GM19395 (cell line): Measurements from ENCODE around the gene PLA2G2F.

ENCODE experiments used
- ATAC-seq: cut with Tn5 transposase; IDR thresholded peaks from one replicate; pipeline ENCODE4 v1.9.1; 2021; ENCODE audit warnings: mild to moderate bottlenecking, moderate library complexity; ENCODE audit not compliant: unreplicated experiment

PLA2G2F gene, protein sequence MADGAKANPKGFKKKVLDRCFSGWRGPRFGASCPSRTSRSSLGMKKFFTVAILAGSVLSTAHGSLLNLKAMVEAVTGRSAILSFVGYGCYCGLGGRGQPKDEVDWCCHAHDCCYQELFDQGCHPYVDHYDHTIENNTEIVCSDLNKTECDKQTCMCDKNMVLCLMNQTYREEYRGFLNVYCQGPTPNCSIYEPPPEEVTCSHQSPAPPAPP

DNA sequence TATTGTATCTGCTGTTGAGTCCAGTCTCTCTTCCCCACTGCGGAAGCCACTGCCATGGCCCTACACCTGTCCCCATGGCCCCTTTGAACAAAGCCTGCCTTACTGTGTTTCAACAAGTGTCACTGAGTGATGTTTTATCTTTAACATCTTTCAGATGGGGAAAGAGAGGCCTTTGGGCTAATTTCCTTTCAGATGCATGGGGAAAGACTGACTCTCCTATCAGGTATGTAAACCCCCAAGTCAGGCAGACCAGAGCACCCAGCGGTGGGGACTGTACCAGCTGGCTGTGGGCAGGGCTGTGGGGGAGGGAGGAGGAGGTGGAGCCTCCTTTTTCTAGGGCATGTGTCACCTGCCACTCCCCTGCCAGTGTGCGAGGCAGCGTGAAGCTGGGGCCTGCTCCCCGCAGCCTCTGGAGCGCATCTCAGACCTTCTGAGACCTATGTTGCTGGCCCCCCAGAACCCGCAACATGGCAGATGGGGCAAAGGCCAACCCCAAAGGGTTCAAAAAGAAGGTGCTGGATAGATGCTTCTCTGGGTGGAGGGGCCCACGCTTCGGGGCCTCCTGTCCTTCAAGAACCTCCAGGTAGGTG lies at the start of gene PLA2G2F:
Gene PLA2G2F, plus strand, starts transcription at position 363 of the 590 bp plus-strand sequence. Its CDS starts 105 bp downstream, at position 468.
- no peak for ATAC-seq

DNA sequence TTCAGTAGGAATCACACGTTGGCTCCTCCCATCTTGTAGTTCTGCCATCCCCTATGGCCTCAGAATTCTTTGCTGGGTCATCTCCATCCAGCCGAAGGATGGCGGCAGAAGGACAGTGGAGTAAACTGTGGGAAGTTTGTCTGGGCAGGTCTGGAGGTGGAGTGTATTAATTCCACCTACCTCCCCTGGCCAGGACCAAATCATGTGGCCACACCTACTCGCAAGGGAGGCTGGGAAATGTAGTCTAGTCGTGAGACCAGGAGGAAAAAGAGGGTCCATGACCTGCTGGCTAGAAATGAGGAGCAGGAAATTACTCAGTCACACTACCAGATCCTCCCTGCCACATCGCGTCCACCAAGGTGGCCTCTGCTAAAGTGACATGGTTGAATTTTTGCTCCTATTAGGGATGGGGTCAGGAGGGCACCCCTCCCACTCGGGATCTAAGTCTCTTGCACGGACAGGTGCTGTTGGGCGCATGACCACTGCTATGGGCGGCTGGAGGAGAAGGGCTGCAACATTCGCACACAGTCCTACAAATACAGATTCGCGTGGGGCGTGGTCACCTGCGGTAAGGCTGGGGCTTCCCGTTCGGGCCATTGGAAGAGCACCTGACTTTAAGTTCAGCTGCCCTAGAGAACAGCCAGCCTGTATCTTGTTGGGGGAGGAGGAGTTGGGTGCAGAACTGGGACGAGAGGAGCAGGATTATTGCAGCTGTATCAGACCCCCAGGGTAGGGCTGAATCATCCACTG lies 49.6 kb upstream of the PLA2G2F start:
- ATAC-seq = no peak

DNA sequence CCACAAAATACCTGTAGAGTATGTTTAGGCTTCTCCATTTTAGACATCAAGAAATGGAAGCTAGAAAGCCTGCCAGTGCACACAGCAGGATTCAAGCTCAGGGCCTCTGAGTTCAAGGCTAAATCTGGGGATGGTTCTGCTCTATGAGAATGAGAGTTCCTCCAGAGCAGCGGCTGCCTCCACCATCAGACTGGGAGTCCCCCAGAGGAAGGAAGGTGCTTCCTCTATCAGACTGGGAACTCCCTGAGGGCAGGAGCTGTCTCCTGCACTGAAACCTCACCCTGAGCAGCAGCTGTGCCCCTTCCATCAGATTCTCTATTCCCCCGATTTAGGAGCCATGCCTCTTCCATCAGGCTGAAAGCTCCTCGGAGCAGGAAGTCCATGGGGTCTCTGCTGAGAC lies 49.0 kb upstream of the PLA2G2F start:
- no peak for ATAC-seq

DNA sequence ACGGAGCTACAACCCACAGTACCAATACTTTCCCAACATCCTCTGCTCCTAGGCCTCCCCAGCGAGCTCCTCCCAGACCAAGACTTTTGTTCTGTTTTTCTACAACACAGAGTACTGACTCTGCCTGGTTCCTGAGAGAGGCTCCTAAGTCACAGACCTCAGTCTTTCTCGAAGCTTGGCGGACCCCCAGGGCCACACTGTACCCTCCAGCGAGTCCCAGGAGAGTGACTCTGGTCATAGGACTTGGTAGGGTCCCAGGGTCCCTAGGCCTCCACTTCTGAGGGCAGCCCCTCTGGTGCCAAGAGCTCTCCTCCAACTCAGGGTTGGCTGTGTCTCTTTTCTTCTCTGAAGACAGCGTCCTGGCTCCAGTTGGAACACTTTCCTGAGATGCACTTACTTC lies 48.5 kb upstream of the PLA2G2F start:
- no peak for ATAC-seq

DNA sequence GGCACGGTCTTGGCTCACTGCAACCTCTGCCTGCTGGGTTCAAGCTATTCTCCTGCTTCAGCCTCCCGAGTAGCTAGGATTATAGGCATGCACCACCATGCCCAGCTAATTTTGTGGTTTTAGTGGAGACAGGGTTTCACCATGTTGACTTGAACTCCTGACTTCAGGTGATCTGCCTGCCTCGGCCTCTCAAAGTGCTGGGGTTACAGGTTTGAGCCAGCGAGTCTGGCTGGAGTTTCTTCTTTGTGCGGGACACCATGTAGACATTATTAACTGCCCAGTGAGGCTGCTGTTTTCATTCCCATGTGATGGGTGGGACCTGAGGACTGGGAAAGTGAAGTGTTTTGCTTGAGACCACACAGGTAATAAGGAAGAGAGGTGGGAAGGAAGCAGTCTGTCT lies 45.8 kb upstream of the PLA2G2F start:
- ATAC-seq = no peak

DNA sequence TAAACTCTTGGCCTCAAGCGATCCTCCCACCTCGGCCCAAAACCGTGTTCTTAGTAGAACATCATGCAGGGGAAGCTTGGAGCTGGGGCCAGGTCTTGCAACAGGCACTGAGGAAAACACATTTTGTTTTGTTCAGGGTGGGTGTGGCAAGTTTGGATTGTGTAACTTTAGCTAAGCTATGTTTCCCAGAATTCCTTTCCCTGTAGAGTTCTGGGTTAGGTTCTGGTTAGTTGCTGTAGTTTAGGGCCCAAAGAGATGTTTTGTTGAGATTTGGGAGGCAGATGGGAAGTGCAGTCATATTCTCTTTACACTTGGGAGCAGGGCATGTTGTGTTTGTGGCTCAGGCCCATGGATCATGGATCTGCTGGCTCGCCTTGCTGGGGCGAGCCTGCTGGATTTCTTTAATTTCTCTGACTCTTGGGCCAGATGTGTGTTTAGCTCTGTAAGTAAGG lies 45.2 kb upstream of the PLA2G2F start:
- ATAC-seq = no peak

DNA sequence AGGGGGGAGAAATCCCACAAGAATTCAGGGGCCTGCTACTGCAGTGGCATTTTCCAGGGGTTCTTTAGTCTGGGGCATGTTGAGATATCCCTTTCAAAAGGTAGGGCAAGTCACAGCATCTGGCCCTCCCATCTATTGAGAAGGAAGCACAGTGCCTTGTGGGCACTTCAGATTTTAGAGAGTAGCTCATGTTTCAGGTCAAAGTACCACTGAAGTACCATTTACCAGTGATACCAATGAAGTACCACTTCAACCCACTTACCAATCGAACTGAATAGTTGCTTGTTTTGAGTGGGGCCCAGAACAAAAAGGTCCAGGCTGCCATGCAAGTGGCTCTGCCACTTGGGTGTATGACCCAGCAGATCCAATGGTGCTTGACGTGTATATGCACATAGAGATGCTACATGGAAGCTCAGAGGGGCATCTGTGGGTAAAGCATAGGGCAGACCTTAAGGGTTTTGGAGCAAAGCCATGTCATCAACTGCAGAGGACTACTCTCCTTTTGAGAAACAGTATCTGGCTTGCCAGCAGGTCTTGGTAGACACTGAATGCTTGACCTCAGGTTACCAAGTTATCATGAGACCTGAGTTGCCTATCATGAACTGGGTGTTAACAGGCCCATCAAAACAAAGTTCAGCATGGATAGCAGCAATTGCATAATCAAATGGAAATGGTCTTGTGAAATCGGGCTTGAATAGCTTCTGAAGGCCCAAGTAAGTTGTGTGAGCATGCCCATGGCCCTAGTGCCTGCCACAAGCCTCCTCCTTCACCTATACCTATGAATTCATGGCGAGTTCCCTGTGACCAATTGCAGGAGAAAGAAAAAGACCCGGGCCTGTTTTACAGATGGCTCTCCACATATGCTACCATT lies 43.3 kb upstream of the PLA2G2F start:
- no peak for ATAC-seq

DNA sequence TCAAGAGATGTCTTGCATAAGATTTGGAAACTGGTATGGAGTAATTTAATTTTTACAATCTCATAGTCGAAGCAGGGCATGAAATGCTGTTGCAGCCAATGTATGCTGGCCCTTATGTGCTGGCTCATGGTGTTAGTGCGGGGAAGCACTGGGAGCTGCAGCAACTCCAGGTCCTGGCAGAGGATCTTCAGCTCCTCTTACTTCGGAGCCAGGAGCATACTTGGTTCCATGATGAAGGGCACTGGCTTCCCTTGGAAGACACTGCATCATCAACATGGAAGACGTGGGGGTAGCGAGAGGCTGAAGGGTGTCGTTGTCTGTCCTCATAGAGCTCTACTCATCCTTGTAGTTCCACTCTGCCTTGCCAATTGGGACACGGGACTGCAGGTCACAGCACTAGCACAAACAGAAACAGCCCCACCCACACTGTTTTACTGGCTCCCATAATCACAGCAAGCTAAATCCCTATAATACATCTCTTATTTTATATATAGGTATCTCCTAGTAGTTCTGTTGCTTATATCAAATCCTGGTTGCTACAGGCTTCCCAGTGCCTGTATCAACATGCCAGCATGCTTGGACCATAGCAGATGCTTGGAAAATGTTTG lies 42.2 kb upstream of the PLA2G2F start:
- ATAC-seq = no peak

DNA sequence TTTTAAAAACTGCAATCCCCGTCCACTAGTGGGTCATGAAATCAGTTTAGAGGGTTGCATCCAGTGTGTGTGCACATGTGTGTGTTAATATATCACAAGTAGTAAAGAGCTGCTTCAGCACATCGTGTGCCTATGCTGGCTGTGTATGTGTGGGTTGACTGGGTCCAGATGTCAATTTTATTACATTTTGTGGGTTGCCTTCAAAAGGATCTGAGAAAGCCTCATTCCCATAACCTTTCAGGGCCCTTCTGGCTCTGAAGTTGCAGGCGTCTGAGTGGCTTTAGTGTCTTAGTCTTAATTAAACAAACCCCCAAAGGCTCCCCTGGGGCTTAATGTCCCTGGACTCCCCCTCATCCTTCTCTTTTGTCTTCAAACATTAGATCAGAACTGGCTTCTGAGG lies 39.6 kb upstream of the PLA2G2F start:
- ATAC-seq = no peak

DNA sequence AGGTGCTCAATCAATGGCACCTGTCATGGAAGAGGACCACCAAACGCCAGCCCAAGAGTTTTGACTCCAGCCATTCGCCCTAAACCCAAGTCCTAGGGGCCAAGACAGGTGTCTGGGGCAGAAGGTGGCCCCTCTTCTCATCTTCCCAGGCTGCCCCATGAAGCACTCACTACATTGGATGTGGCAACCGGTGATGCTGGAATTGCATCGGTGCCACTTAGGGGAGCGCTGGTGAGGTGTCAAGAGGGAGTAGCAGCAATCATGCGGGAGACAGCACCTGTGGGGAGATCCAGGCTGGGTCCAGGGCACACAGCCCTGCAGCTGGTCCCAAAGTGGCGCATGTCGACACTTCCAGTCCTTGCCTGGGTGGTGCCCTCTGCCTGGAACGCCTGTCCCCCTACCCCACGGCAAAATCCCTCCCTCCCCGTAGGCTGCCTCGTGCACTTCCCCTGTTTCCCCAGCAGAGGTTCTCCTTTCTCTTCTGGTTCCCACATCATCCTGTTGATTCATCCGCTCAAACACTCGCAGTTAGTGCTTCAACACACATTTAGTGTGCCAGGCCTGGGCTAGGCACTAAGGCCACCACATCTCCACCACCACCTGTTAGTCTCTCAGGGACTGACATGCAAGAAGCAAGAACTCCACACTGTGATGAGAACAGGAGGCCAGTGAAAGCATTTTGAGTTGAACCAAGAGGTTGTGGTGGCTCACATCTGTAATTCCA lies 38.3 kb upstream of the PLA2G2F start:
- no peak for ATAC-seq

DNA sequence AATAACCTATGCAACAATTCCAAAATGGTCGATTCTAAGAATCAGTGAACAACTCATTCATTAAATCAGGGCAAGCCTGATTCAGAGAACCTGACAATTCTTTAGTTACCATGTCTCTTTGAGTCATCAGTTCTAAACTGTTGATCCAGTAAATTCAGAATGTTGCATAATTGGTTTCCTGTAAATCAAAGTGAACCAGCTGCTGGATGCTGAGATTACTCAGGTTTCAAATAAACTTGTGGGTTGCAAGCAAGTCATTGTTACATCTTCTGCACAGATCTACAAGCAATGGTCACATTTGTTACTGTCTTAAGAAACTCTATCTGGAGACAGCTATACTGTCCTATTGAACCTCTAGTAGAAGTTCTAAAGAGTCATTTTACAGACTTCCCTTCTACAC lies 36.2 kb upstream of the PLA2G2F start:
- no peak for ATAC-seq

DNA sequence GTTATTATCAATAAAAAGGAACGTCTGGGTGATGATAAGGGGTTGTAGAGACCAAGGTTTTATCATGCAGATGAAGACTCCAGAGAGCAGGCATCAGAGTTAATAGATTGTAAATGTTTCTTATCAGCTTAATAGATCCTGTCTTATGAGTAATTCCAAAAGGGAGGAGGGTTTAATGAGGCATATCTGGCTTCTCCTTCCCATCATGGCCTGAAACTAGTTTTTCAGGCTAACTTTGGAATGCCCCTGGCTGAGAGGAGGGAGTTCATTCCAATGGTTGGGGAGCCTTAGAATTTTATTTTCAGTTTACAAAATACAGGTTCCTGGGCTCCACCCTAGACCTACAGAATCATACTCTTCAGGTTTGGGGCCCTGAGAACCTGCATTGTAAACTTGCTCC lies 33.3 kb upstream of the PLA2G2F start:
- no peak for ATAC-seq

DNA sequence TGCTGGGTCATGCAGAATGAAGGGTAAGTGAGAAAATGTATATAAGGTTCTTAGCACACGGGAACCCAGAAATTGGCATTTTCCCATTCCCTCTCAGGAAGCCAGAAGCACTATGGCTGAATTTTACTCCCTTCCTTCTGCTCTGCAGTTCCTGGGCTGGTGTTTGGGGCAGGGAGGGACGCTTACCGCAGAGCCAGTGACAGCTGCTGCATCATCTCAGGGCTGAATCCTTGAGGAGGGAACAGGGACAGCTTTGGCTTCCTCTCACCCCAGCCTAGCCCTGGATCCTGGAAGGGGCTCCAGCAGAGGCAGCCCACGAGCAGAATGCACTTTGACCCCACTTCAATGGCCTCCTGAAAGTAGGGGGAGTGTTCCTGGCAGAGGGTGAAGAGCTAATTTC lies 31.8 kb upstream of the PLA2G2F start:
- ATAC-seq = no peak

DNA sequence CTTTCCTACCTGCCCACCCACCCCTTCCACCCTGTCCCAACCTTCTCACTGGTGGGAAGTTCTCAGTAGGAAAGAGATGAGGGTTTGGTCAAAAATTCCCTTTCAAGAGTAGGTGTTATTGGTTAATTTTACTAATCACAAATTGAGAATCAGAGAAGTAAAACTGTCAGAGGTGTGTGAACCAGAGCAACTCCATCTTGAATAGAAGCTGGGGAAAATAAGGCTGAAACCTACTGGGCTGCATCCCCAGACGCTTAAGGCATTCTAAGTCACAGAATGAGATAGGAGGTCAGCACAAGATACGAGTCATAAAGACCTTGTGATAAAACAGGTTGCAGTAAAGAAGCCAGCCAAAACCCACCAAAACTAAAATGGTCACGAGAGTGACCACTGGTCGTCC lies 31.3 kb upstream of the PLA2G2F start:
- no peak for ATAC-seq

DNA sequence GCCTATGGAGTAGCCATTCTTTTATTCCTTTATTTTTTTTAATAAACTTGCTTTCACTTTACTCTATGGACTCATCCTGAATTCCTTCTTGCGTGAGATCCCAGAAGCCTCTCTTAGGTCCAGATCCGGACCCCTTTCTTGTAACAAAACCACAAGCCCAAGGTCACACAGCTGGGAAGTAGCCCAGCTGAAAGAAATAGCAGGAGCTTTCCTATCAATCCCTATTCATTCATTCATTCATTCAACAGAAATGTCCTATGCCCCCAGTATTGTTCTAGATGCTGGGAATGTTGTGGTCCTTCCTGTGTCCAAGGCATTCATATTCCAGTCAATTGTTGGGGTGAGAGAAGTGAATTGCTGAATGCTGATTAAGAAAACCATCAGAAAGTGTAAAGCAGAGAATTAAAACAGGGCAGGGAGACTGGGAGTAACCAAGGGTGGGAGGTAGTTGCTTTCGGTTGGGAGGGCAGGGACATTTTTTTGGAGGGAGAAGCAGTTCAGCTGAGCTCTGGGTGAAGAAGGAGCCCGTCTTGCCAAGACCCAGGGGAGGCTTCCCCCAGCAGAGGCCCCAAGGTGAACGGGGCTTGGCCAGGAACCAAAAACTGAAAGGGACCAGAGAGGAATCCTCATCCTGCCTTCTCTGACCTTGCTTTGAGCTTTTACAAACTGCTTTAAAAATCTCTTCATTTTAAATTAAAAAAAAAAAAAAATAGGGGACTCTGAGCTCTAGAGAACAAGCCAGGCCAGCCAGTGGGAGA lies 30.6 kb upstream of the PLA2G2F start:
- no peak for ATAC-seq

DNA sequence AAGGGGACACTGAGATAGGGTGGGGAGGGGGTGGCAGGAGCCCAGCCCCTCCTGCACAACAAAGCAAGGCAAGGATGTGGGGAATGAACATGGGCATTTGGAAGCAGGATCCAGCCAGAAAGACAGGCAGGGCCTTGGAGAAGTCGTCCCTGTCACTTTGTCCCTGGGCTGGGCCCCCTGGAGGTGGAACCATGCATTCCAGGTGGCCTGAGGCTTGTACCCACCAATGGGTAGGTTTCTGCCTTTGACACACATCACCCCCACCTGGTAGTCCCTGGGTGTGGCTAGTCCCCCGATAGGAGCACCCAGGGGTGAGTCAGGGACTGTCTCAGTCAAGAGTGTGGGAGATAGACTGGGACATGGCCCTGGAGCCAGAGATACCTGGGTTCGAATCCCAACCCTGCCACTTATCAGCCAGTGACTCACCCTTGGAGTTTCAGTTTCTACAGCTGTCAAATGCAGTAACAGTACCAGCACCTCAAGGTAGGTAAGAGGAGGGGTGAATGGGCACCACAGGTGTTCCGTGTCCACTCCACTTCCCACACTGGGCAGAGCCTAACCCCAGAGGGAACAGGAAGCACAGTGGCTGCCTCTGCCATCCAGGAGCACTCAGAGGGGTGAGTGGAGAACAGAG lies 29.8 kb upstream of the PLA2G2F start:
- no peak for ATAC-seq

DNA sequence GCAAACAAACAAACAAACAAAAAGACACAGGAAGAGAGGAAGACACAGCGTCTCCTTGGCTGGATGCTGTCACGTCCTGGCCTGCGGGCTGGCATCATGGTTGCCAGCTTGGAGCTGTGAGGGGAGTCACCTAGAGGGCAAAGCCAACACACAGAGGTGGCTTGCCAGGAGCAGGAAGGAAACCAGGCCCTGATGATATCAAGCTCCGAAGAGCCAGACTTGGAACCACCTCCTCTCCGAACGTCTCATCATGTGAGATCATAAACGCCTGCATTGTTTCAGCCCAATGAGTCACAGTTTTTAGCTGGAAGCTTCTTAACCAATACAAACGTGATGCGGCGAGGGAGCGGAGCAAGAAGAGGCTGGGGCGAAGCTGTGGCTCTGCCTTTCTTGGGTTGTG lies 28.4 kb upstream of the PLA2G2F start:
- no peak for ATAC-seq

DNA sequence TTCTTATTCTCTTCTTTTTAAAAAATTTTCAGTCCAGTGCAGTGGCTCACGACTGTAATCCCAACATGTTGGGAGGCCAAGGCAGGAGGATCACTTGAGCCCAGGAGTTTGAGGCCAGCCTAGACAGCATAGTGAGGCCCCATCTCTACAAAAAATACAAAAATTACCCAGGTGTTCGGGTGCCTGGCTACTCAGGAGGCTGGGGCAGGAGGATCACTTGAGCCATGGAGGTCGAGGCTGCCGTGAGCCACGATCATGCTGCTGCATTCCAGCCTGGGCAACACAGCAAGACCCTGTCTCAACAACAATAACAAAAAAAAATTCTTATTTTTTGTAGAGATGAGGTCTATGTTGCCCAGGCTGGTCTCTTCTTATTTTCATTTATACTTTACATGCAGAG lies 27.7 kb upstream of the PLA2G2F start:
- ATAC-seq = no peak
